ENCODE results near the gene LIMS3. TPM values are rescaled to one million over a fixed set of nuclear protein-coding genes. Genes with fewer than 3 reads are reported as not detected.
"Not testable (repeated sequence)": the region's sequence is repeated elsewhere in the genome, so short reads cannot be mapped to it uniquely, and the experiment has no call there.

The LIMS3 gene
- polyA plus RNA-seq (ENCODE audit: insufficient read depth in 1 of 5, insufficient read length in 5 of 5, low replicate concordance in 1 of 5): 1 to 10 TPM; 1.6 to 4.1 (median 3.2) TPM
- long read RNA-seq, donor 1: 0 reads
- long read RNA-seq, donor 2: 0 reads
- long read RNA-seq, donor 3: 0 reads
- long read RNA-seq, donor 4: 0 reads
- long read RNA-seq, donor 5, partial matches to known transcripts: 0 of 1 reads
- long read RNA-seq, donor 5, other reads (novel, unspliced or antisense): 0 of 1 reads
- long read RNA-seq, donor 6: 0 reads
- long read RNA-seq, donor 7: 0 reads
- long read RNA-seq, donor 8: 0 reads

- DNase-seq: not testable (repeated sequence)
Measured at GRCh38 chr2:109898462-109899336, at the start of gene LIMS3. TSS of gene LIMS3 (plus strand) at chr2:109898688. CDS start at chr2:109898729, 41 bp downstream.

- DNase-seq: not testable (repeated sequence)
Measured at GRCh38 chr2:109871129-109871751, 27.2 kb upstream of the LIMS3 start.

GRCh38 chr2:109876625-109877024 is 21.9 kb upstream of the LIMS3 start:
- not testable (repeated sequence) for DNase-seq

- DNase-seq: not testable (repeated sequence)
Measured at GRCh38 chr2:109882112-109882511, 16.4 kb upstream of the LIMS3 start.

- not testable (repeated sequence) for DNase-seq
Measured at GRCh38 chr2:109888414-109888813, 10.1 kb upstream of the LIMS3 start.

- not testable (repeated sequence) for DNase-seq
Measured at GRCh38 chr2:109889909-109890308, 8.6 kb upstream of the LIMS3 start.

GRCh38 chr2:109891024-109891423 is 7.5 kb upstream of the LIMS3 start:
- not testable (repeated sequence) for DNase-seq

GRCh38 chr2:109893736-109894135 is 4.8 kb upstream of the LIMS3 start:
- DNase-seq: not testable (repeated sequence)

GRCh38 chr2:109894141-109894540 is 4.3 kb upstream of the LIMS3 start:
- not testable (repeated sequence) for DNase-seq

- DNase-seq: not testable (repeated sequence)
Measured at GRCh38 chr2:109895090-109895869, 3.2 kb upstream of the LIMS3 start.

- not testable (repeated sequence) for DNase-seq
Measured at GRCh38 chr2:109896212-109896611, 2.3 kb upstream of the LIMS3 start.

GRCh38 chr2:109897769-109898461 is 573 bp upstream of the LIMS3 start:
- DNase-seq: not testable (repeated sequence)

- not testable (repeated sequence) for DNase-seq
Measured at GRCh38 chr2:109905796-109906195, 7.3 kb downstream of the LIMS3 start.

GRCh38 chr2:109908626-109909025 is 10.1 kb downstream of the LIMS3 start:
- DNase-seq: not testable (repeated sequence)

- not testable (repeated sequence) for DNase-seq
Measured at GRCh38 chr2:109910789-109911188, 12.3 kb downstream of the LIMS3 start.

- not testable (repeated sequence) for DNase-seq
Measured at GRCh38 chr2:109913911-109914310, 15.4 kb downstream of the LIMS3 start.

- not testable (repeated sequence) for DNase-seq
Measured at GRCh38 chr2:109914552-109914951, 16.1 kb downstream of the LIMS3 start.

- DNase-seq: not testable (repeated sequence)
Measured at GRCh38 chr2:109915830-109916229, 17.3 kb downstream of the LIMS3 start.

GRCh38 chr2:109920162-109920561 is 21.7 kb downstream of the LIMS3 start:
- DNase-seq: not testable (repeated sequence)

GRCh38 chr2:109921543-109922384 is 23.3 kb downstream of the LIMS3 start:
- not testable (repeated sequence) for DNase-seq

Data from right lung (tissue), 10 donors.